K562 (cell line): ENCODE data around the gene RNU6-1. TPM values are rescaled to one million over a fixed set of nuclear protein-coding genes. Genes with fewer than 3 reads are reported as not detected.

Source experiments
- ATAC-seq: fragments of 200-7000 bp; cut with Tn5 transposase; 3 replicates; pipeline ENCODE4 v1.9.1; 2020; ENCODE audit warnings: moderate library complexity
- BruUV-seq: library from RNA; stranded (reverse); fragments of 400-500 nt; replicated peaks from 2 replicates; lab custom pipeline; 2021; lab: Mats Ljungman, UMichigan
- CTCF ChIA-PET: fragments of 300-600 bp; formaldehyde crosslinking; extraction: SDS; loops from one replicate; lab custom pipeline; 2021; ENCODE audit warnings: low intra/inter-chr PET ratio; lab: Yijun Ruan, JAX
- POLR2A ChIA-PET: fragments of 300-600, 350-650 bp; sonication (Branson Sonifier 250); formaldehyde crosslinking; extraction: SDS; loops from one replicate; lab custom pipeline; 2021; ENCODE audit warnings: antibody characterized with exemption, inconsistent platforms; lab: Yijun Ruan, JAX
- DNase-seq, 4 experiments: peaks; one replicate each; pipeline versions ENCODE4 v3.0.0 to v3.0.0-alpha.2; 2011 to 2018; ENCODE audit warnings: low spot score in 3 of 4, mixed read lengths in 3 of 4; ENCODE audit errors: extremely low read depth in 1 of 4
- FAIRE-seq: peaks from 2 replicates; lab custom pipeline; 2011; peaks lifted over from hg19 to GRCh38; lab: Jason Lieb, UNC
- H2AFZ ChIP-seq: 2 replicates; pipeline ENCODE4 v1.6.0; 2011; ENCODE audit warnings: low read depth, low read length, control low read depth, inconsistent platforms
- H3K27ac ChIP-seq: fragments of 200-600 bp; 3 replicates; pipeline ENCODE4 v1.8.0; 2011; ENCODE audit warnings: low read depth, mild to moderate bottlenecking, control low read depth, inconsistent platforms, low read length, moderate library complexity, mixed read lengths; ENCODE audit errors: extremely low read depth
- H3K27me3 ChIP-seq, 2 experiments: fragments of 300-600 bp in 1 of 2; 2 replicates in 1 of 2; 3 replicates in 1 of 2; pipeline versions ENCODE4 v1.6.0 to v1.8.0; 2011; ENCODE audit warnings: inconsistent platforms in 2 of 2, low read length in 2 of 2, mild to moderate bottlenecking in 1 of 2, mixed read lengths in 1 of 2, moderate library complexity in 1 of 2; ENCODE audit not compliant: control insufficient read depth in 2 of 2, insufficient read depth in 2 of 2
- H3K36me3 ChIP-seq: fragments of 300-600 bp; 3 replicates; pipeline ENCODE4 v1.8.0; 2011; ENCODE audit warnings: mild to moderate bottlenecking, low read length, inconsistent platforms; ENCODE audit not compliant: control insufficient read depth, insufficient read depth
- H3K4me1 ChIP-seq, 2 experiments: fragments of 200-600 bp in 1 of 2; replicated peaks in 1 of 2; 2 replicates in 1 of 2; 3 replicates in 1 of 2; pipeline versions ENCODE4 v1.5.1 to v1.8.0; 2011; ENCODE audit warnings: inconsistent platforms in 2 of 2, low read length in 2 of 2, mild to moderate bottlenecking in 1 of 2, mixed read lengths in 1 of 2, moderate library complexity in 1 of 2; ENCODE audit not compliant: control insufficient read depth in 2 of 2, insufficient read depth in 2 of 2
- H3K4me2 ChIP-seq: 2 replicates; pipeline ENCODE4 v1.6.1; 2011; ENCODE audit warnings: low read length, control low read depth, inconsistent platforms, mixed read lengths; ENCODE audit not compliant: insufficient read depth
- H3K4me3 ChIP-seq: fragments of 200-600 bp; sonication (generic), shearing (Covaris generic); 2 replicates; pipeline ENCODE4 v1.5.1; 2016; ENCODE audit warnings: control low read depth, inconsistent platforms
- H3K79me2 ChIP-seq: fragments of 200-600 bp; 3 replicates; pipeline ENCODE4 v1.8.0; 2011; ENCODE audit warnings: low read length, inconsistent platforms; ENCODE audit not compliant: control insufficient read depth, insufficient read depth
- H3K9ac ChIP-seq, 2 experiments: 2 replicates each; pipeline versions ENCODE4 v1.6.0 to v1.6.1; 2011; ENCODE audit warnings: low read depth in 2 of 2, low read length in 2 of 2, control low read depth in 1 of 2, inconsistent platforms in 1 of 2, mild to moderate bottlenecking in 1 of 2, mixed read lengths in 1 of 2; ENCODE audit not compliant: insufficient read depth in 1 of 2
- H3K9me1 ChIP-seq: one replicate; pipeline ENCODE4 v1.6.0; 2011; ENCODE audit warnings: inconsistent platforms, mild to moderate bottlenecking, low read length, moderate library complexity; ENCODE audit not compliant: control insufficient read depth, insufficient read depth
- H3K9me3 ChIP-seq: replicated peaks from 2 replicates; pipeline ENCODE4 v1.5.1; 2011; ENCODE audit warnings: low read depth, low read length, inconsistent platforms; ENCODE audit not compliant: control insufficient read depth, insufficient read depth
- H4K20me1 ChIP-seq: replicated peaks from 2 replicates; pipeline ENCODE4 v1.6.1; 2011; ENCODE audit warnings: low read length, inconsistent platforms, mixed read lengths; ENCODE audit not compliant: control insufficient read depth, insufficient read depth
- FOXA3 ChIP-seq, 2 experiments: fragments of 450-650 bp in 1 of 2; sonication (generic) in 1 of 2; formaldehyde crosslinking; IDR thresholded peaks in 1 of 2; conservative IDR thresholded peaks in 1 of 2; 2 replicates each; pipeline versions ENCODE4 v1.4.0 to v1.8.0; 2020 to 2022; ENCODE audit warnings: mild to moderate bottlenecking in 2 of 2, missing genetic modification reagents in 1 of 2
- GTF2F1 ChIP-seq: IDR thresholded peaks from 2 replicates; pipeline ENCODE4 v1.6.1; 2011; ENCODE audit warnings: low read depth, low read length, improper control_type of control experiment
- ILK ChIP-seq: fragments of 450-650 bp; IDR thresholded peaks from 2 replicates; pipeline ENCODE4 v1.6.1; 2016; ENCODE audit warnings: missing genetic modification characterization, low read depth, mild to moderate bottlenecking, missing compliant biosample characterization, moderate library complexity, borderline replicate concordance
- JUN ChIP-seq, 2 experiments: sonication (generic) in 1 of 2; formaldehyde crosslinking in 1 of 2; IDR thresholded peaks; 2 replicates each; pipeline versions ENCODE4 v1.6.1 to v1.8.0; 2012 to 2022; ENCODE audit warnings: borderline replicate concordance in 2 of 2, mild to moderate bottlenecking in 2 of 2, improper control_type of control experiment in 1 of 2, low read depth in 1 of 2, low read length in 1 of 2, missing genetic modification reagents in 1 of 2
- MCM2 ChIP-seq: fragments of 450-650 bp; IDR thresholded peaks from 2 replicates; pipeline ENCODE4 v1.6.1; 2017; ENCODE audit warnings: low read depth, mild to moderate bottlenecking
- MITF ChIP-seq: IDR thresholded peaks from 2 replicates; pipeline ENCODE4 v1.6.1; 2014; ENCODE audit warnings: antibody characterized with exemption
- MTA2 ChIP-seq: fragments of 450-650 bp; IDR thresholded peaks from 2 replicates; pipeline ENCODE4 v1.6.1; 2016; ENCODE audit warnings: low read depth
- NCOA1 ChIP-seq: fragments of 450-650 bp; IDR thresholded peaks from 2 replicates; pipeline ENCODE4 v1.6.1; 2016; ENCODE audit warnings: low read depth
- NFE2 ChIP-seq: IDR thresholded peaks from 2 replicates; pipeline ENCODE4 v1.6.1; 2014; ENCODE audit warnings: antibody characterized with exemption, low read depth
- POLR3G ChIP-seq: IDR thresholded peaks from 2 replicates; pipeline ENCODE4 v1.6.1; 2011; ENCODE audit not compliant: insufficient read length, insufficient replicate concordance; ENCODE audit errors: extremely low read depth
- PTTG1 ChIP-seq: fragments of 450-650 bp; IDR thresholded peaks from 2 replicates; pipeline ENCODE4 v1.6.1; 2016; ENCODE audit warnings: low read depth, mild to moderate bottlenecking, missing genetic modification characterization, missing compliant biosample characterization
- SETDB1 ChIP-seq: IDR thresholded peaks from one replicate; pipeline ENCODE4 v1.6.1; 2012; ENCODE audit warnings: low read length, control low read depth, inconsistent platforms
- SMAD1 ChIP-seq: fragments of 150-350 bp; IDR thresholded peaks from 2 replicates; pipeline ENCODE4 v1.6.1; 2014; ENCODE audit warnings: low read length, low read depth; ENCODE audit not compliant: partially characterized antibody
- TEAD4 ChIP-seq, 2 experiments: sonication (generic) in 1 of 2; formaldehyde crosslinking in 1 of 2; IDR thresholded peaks; 2 replicates each; pipeline versions ENCODE4 v1.6.1 to v1.8.0; 2012 to 2022; ENCODE audit warnings: borderline replicate concordance in 1 of 2, inconsistent platforms in 1 of 2, low read length in 1 of 2, mild to moderate bottlenecking in 1 of 2, missing genetic modification reagents in 1 of 2
- WHSC1 ChIP-seq: IDR thresholded peaks from one replicate; pipeline ENCODE4 v1.6.1; 2012; ENCODE audit warnings: low read length, control low read depth, inconsistent platforms
- ZKSCAN3 ChIP-seq: fragments of 250-450 bp; sonication (Bioruptor Pico); IDR thresholded peaks from 2 replicates; pipeline ENCODE4 v1.4.0; 2020
- ZNF124 ChIP-seq: sonication (generic); formaldehyde crosslinking; IDR thresholded peaks from 2 replicates; pipeline ENCODE4 v1.8.1; 2022; ENCODE audit warnings: missing genetic modification reagents
- ZNF263 ChIP-seq: sonication (generic); formaldehyde crosslinking; IDR thresholded peaks from 2 replicates; pipeline ENCODE4 v1.8.0; 2022; ENCODE audit warnings: mild to moderate bottlenecking, missing genetic modification reagents, borderline replicate concordance
- ZNF316 ChIP-seq: fragments of 450-650 bp; IDR thresholded peaks from 2 replicates; pipeline ENCODE4 v1.6.1; 2016
- ZNF347 ChIP-seq: fragments of 450-650 bp; formaldehyde crosslinking; IDR thresholded peaks from 2 replicates; pipeline ENCODE4 v1.4.0; 2020; ENCODE audit warnings: low read depth, mild to moderate bottlenecking, moderate library complexity
- ZNF445 ChIP-seq: fragments of 250-450 bp; sonication (Bioruptor Pico); IDR thresholded peaks from 2 replicates; pipeline ENCODE4 v1.4.0; 2020; ENCODE audit warnings: low read depth, mild to moderate bottlenecking, moderate library complexity
- ZNF507 ChIP-seq: conservative IDR thresholded peaks from 2 replicates; pipeline ENCODE4 v1.6.1; 2017; ENCODE audit warnings: missing genetic modification characterization, missing compliant biosample characterization
- WGBS: fragments of 100-300 bp; shearing (Covaris generic); methylation state at CpG from one replicate; pipeline ENCODE4 v1.1.6; 2016; ENCODE audit warnings: low coverage, mixed read lengths; ENCODE audit not compliant: insufficient coverage; ENCODE audit errors: missing lambda C conversion rate; 5-methylcytosine and 5-hydroxymethylcytosine counted together
- in situ Hi-C: fragments of 300-500 bp; cut with MboI; formaldehyde crosslinking; loops from 4 replicates; pipeline ENCODE4 v1.15.0; 2018; ENCODE audit warnings: inconsistent platforms, mixed read lengths
- intact Hi-C: fragments of 100-400 bp; cut with micrococcal nuclease; formaldehyde crosslinking; loops from 2 replicates; pipeline ENCODE4 v1.14.2; 2022
- polyA plus RNA-seq, 8 experiments: library from polyadenylated mRNA; depleted of rRNA in 4 of 8; stranded (reverse) in 5 of 8; unstranded in 3 of 8; fragments of >200 nt; fragmentation: Nextera tagmentation in 2 of 8; fragmentation: Illumina TruSeq in 1 of 8; extraction: Ambion mirVana in 2 of 8; extraction: Trizol in 1 of 8; gene quantifications; 2 replicates each; pipeline versions ENCODE4 v1.2.1 to v1.2.3, GENCODE V29; 2011 to 2014; ENCODE audit warnings: inconsistent platforms in 1 of 8, missing spikeins in 1 of 8
- total RNA-seq, 7 experiments: library from RNA; depleted of rRNA in 6 of 7; stranded (reverse); fragments of >200 nt in 6 of 7; fragmentation: Illumina TruSeq in 2 of 7; extraction: Trizol in 2 of 7; gene quantifications; 2 replicates each; pipeline versions ENCODE4 v1.2.1 to v1.2.3, GENCODE V29; 2011 to 2021; ENCODE audit warnings: low replicate concordance in 1 of 7

The RNU6-1 gene
- total and polyA plus RNA-seq, 9 of the 15 experiments (the other 6 are each of a cell fraction or from before 2014, with no cell fraction given), result not detected

GRCh38 chr15:67879440-67880129 lies 39.7 kb upstream of the RNU6-1 start (continued):
- 0 out of 2 replicates have a peak, but pooled peaks have one; percentile 52 for TF ChIP-seq MITF
- peak; percentile 72 for TF ChIP-seq ZNF316
- TF ChIP-seq MTA2, result peak; percentile 31; the same call in 1 of the 2 replicates
- TF ChIP-seq ZKSCAN3, result no peak
- TF ChIP-seq TEAD4 (IDR thresholded peaks at IDR 0.05; ENCODE audit: low read length), result peak; percentile 22; the same call in 1 of the 2 replicates
- no peak for TF ChIP-seq TEAD4 (CRISPR knock-in tag; IDR thresholded peaks at IDR 0.05; ENCODE audit: borderline replicate concordance)
- no peak for TF ChIP-seq SMAD1
- TF ChIP-seq NFE2, result peak; percentile 52
- TF ChIP-seq ZNF263 (CRISPR knock-in tag), result no peak

GRCh38 chr15:67878712-67879206 lies 38.9 kb upstream of the RNU6-1 start:
- no peak overlapping the region; the same call in 2 of the 3 replicates for H3K27ac ChIP-seq
- H3K9me1 ChIP-seq, result no peaks in the 10 kb centered on the region
- DNase-seq (peak in 2 of 4 experiments; percentile 51 to 57), FAIRE-seq (no peak), ATAC-seq (peak; percentile 5; the same call in 1 of the 3 replicates)
- H3K4me2 ChIP-seq, result no peak overlapping the region
- intact Hi-C loops (no loop called here), in situ Hi-C loops (no loop called here)
- POLR2A ChIA-PET, result interaction anchor here (0.6 kb wide), 1 partner anchor 309 kb away, joined by 3 read pairs; no protein-coding TSS in a partner anchor
- CTCF ChIA-PET, result no interaction called here
- no peaks in the 10 kb centered on the region for H3K27me3 ChIP-seq
- H3K36me3 ChIP-seq, result no peaks in the 10 kb centered on the region
- H3K9ac ChIP-seq, result no peak overlapping the region
- no peaks in the 10 kb centered on the region for H3K9me3 ChIP-seq
- no TSS peak for BruUV-seq
- H4K20me1 ChIP-seq, result no peaks in the 10 kb centered on the region
- peaks cover 25 to 51% of the 10 kb centered on the region in 2 experiments for H3K4me1 ChIP-seq
- 100% methylated on average over 2 of the region's 2 CpGs for WGBS
- H3K4me3 ChIP-seq, result no peak overlapping the region
- no peaks in the 10 kb centered on the region for H3K79me2 ChIP-seq
- peak overlapping the region; percentile 92 for H2AFZ ChIP-seq
- TF ChIP-seq ZNF445 (CRISPR knock-in tag) (no peak), POLR3G (no peak), NCOA1 (no peak), JUN (IDR thresholded peaks at IDR 0.05; ENCODE audit: borderline replicate concordance, low read depth, low read length) (no peak), JUN (CRISPR knock-in tag; IDR thresholded peaks at IDR 0.05; ENCODE audit: borderline replicate concordance) (no peak), MCM2 (no peak), PTTG1 (tag) (no peak), GTF2F1 (no peak), SETDB1 (no peak), ZNF124 (CRISPR knock-in tag) (no peak), ZNF347 (CRISPR knock-in tag) (no peak), WHSC1 (no peak), FOXA3 (CRISPR knock-in tag; conservative IDR thresholded peaks at IDR 0.05 in 1 of 2, IDR thresholded peaks at IDR 0.05 in 1 of 2) (no peak), ZNF507 (tag) (no peak), ILK (no peak)
